SK-N-SH (cell line): Measurements from ENCODE around the gene CERS6. TPM values are rescaled to one million over a fixed set of nuclear protein-coding genes. Genes with fewer than 3 reads are reported as not detected.
"Not testable (repeated sequence)": the region's sequence is repeated elsewhere in the genome, so short reads cannot be mapped to it uniquely, and the experiment has no call there.

Experiments
- CTCF ChIA-PET: fragments of 300-600, 350-600 bp; formaldehyde crosslinking; extraction: SDS; loops from one replicate; lab custom pipeline; 2021; lab: Yijun Ruan, JAX
- POLR2A ChIA-PET: fragments of 350-600 bp; sonication (Branson Sonifier 250); formaldehyde crosslinking; extraction: SDS; loops from one replicate; lab custom pipeline; 2020; ENCODE audit warnings: antibody characterized with exemption, inconsistent platforms; lab: Yijun Ruan, JAX
- DNase-seq: peaks from one replicate; pipeline ENCODE4 v3.0.0; 2012
- H2AFZ ChIP-seq: fragments of 200-600 bp; sonication (generic); 2 replicates; pipeline ENCODE4 v1.8.1; 2016; ENCODE audit warnings: antibody characterized with exemption, mild to moderate bottlenecking, low read depth
- H3F3A ChIP-seq: fragments of 200-600 bp; sonication (generic); replicated peaks from 2 replicates; pipeline ENCODE3; 2016; ENCODE audit warnings: antibody characterized with exemption, mild to moderate bottlenecking; ENCODE audit not compliant: insufficient read depth
- H3K27ac ChIP-seq, 2 experiments: fragments of 200-500 bp in 1 of 2; fragments of 200-600 bp in 1 of 2; sonication (Bioruptor generic) in 1 of 2; sonication (generic), shearing (Covaris generic) in 1 of 2; 2 replicates each; pipeline versions ENCODE4 v1.5.1 to v1.6.1; 2014 to 2016; ENCODE audit warnings: low read depth in 2 of 2, inconsistent platforms in 1 of 2, low read length in 1 of 2, mild to moderate bottlenecking in 1 of 2, mixed read lengths in 1 of 2
- H3K27me3 ChIP-seq: fragments of 200-600 bp; sonication (generic), shearing (Covaris generic); 2 replicates; pipeline ENCODE4 v1.6.1; 2016; ENCODE audit warnings: mixed run types; ENCODE audit not compliant: insufficient read depth
- H3K36me3 ChIP-seq, 2 experiments: fragments of 200-500 bp in 1 of 2; fragments of 200-600 bp in 1 of 2; sonication (Bioruptor generic) in 1 of 2; sonication (generic) in 1 of 2; replicated peaks in 1 of 2; 2 replicates each; pipeline versions ENCODE3 to v1.5.1; 2014 to 2016; ENCODE audit warnings: low read length in 1 of 2, mild to moderate bottlenecking in 1 of 2; ENCODE audit not compliant: insufficient read depth in 2 of 2, control insufficient read depth in 1 of 2
- H3K4me1 ChIP-seq, 2 experiments: fragments of 200-500 bp in 1 of 2; fragments of 200-600 bp in 1 of 2; sonication (Bioruptor generic) in 1 of 2; sonication (generic), shearing (Covaris generic) in 1 of 2; 2 replicates each; pipeline versions ENCODE4 v1.5.1 to v1.6.1; 2014 to 2016; ENCODE audit warnings: low read depth in 1 of 2, low read length in 1 of 2, mixed run types in 1 of 2; ENCODE audit not compliant: insufficient read depth in 2 of 2, control insufficient read depth in 1 of 2
- H3K4me2 ChIP-seq: fragments of 200-600 bp; sonication (generic), shearing (Covaris generic); 2 replicates; pipeline ENCODE4 v1.6.1; 2017; ENCODE audit warnings: mixed run types
- H3K4me3 ChIP-seq, 2 experiments: fragments of 200-500 bp in 1 of 2; fragments of 200-600 bp in 1 of 2; sonication (Bioruptor generic) in 1 of 2; sonication (generic), shearing (Covaris generic) in 1 of 2; 2 replicates each; pipeline versions ENCODE4 v1.5.1 to v1.8.1; 2014 to 2016; ENCODE audit warnings: low read depth in 2 of 2, inconsistent platforms in 1 of 2, low read length in 1 of 2, mild to moderate bottlenecking in 1 of 2, mixed read lengths in 1 of 2, moderate library complexity in 1 of 2
- H3K79me2 ChIP-seq: fragments of 200-600 bp; sonication (generic); 2 replicates; pipeline ENCODE4 v1.8.1; 2017; ENCODE audit warnings: mild to moderate bottlenecking; ENCODE audit not compliant: insufficient read depth
- H3K9ac ChIP-seq: fragments of 200-600 bp; sonication (generic); 2 replicates; pipeline ENCODE4 v1.6.1; 2017; ENCODE audit warnings: mixed run types
- H3K9me2 ChIP-seq: fragments of 200-600 bp; sonication (generic); 2 replicates; pipeline ENCODE4 v1.6.1; 2017; ENCODE audit warnings: mixed run types
- H3K9me3 ChIP-seq: fragments of 200-600 bp; sonication (generic); 2 replicates; pipeline ENCODE4 v1.6.1; 2017; ENCODE audit warnings: mixed run types, mild to moderate bottlenecking, moderate library complexity
- H4K20me1 ChIP-seq: fragments of 200-600 bp; sonication (generic); 2 replicates; pipeline ENCODE4 v1.6.1; 2017; ENCODE audit warnings: mild to moderate bottlenecking, mixed run types; ENCODE audit not compliant: insufficient read depth
- ELF1 ChIP-seq: IDR thresholded peaks from 2 replicates; pipeline ENCODE4 v1.4.0; 2012
- EP300 ChIP-seq, 2 experiments: IDR thresholded peaks; 2 replicates each; pipeline versions ENCODE4 v1.4.0 to v1.6.1; 2012; ENCODE audit warnings: borderline replicate concordance in 1 of 2, low read depth in 1 of 2, low read length in 1 of 2
- MXI1 ChIP-seq: IDR thresholded peaks from 2 replicates; pipeline ENCODE4 v1.6.1; 2012; ENCODE audit warnings: mild to moderate bottlenecking, low read depth, low read length, improper control_type of control experiment
- POLR2AphosphoS5 ChIP-seq: IDR thresholded peaks from 2 replicates; pipeline ENCODE4 v1.6.1; 2012; ENCODE audit warnings: low read depth, low read length
- RCOR1 ChIP-seq: fragments of 150-350 bp; IDR thresholded peaks from 2 replicates; pipeline ENCODE4 v1.6.1; 2017; ENCODE audit warnings: antibody characterized with exemption, low read length
- TCF12 ChIP-seq: IDR thresholded peaks from 2 replicates; pipeline ENCODE4 v1.4.0; 2012
- TEAD4 ChIP-seq: IDR thresholded peaks from 2 replicates; pipeline ENCODE4 v1.4.0; 2012; ENCODE audit warnings: mild to moderate bottlenecking, borderline replicate concordance; ENCODE audit not compliant: insufficient read depth
- WGBS: methylation state at CpG from one replicate; pipeline ENCODE4 v1.1.6; 2017; ENCODE audit warnings: low lambda C conversion rate; 5-methylcytosine and 5-hydroxymethylcytosine counted together
- polyA plus RNA-seq, 3 experiments: library from polyadenylated mRNA; depleted of rRNA; stranded (reverse); fragments of >200 nt; gene quantifications; 2 replicates each; pipeline ENCODE4 v1.2.3, GENCODE V29; 2012
- TF ChIP-seq, protein P1 (sequence below): IDR thresholded peaks from 2 replicates; pipeline ENCODE4 v1.4.0; 2012; ENCODE audit warnings: low read depth, borderline replicate concordance
- TF ChIP-seq, protein P2 (sequence below): IDR thresholded peaks from 2 replicates; pipeline ENCODE4 v1.4.0; 2012; ENCODE audit warnings: low read depth, borderline replicate concordance
- TF ChIP-seq, protein P3 (sequence below): IDR thresholded peaks from 2 replicates; pipeline ENCODE4 v1.4.0; 2012; ENCODE audit warnings: low read depth
- TF ChIP-seq, protein P4 (sequence below): fragments of 150-350 bp; IDR thresholded peaks from 2 replicates; pipeline ENCODE4 v1.6.1; 2016; ENCODE audit warnings: mild to moderate bottlenecking, low read depth, low read length
- TF ChIP-seq, protein P5 (sequence below): IDR thresholded peaks from 2 replicates; pipeline ENCODE4 v1.6.1; 2012; ENCODE audit warnings: mild to moderate bottlenecking, low read depth, low read length, moderate library complexity

CERS6 gene
- polyA plus RNA-seq, 1 of the 3 experiments (the other 2 are of a cell fraction) = 1.8 TPM

DNA sequence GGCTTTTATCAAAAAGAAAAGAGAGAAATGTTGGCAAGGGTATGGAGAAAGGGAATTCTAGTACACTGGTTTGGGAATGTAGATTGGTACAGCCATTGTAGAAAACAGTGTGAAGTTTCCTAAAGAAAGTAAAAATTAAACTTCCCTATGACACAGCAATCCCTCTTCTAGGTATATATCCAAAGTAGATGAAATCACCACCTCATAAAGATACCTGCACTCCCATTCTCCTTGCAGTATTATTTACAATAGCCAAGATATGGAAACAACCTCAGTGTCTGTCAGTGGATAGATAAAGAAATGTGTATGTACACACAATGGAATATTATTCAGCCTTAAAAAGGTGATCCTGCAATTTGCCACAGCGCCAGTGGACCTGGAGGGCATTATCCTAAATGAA is 199.1 kb downstream of the CERS6 start:
- H3K27me3 ChIP-seq = no peaks in the 10 kb centered on the region
- CTCF ChIA-PET = interaction anchor here (0.8 kb wide), 1 partner anchor 30 kb away, joined by 3 read pairs; no protein-coding TSS in a partner anchor
- POLR2A ChIA-PET = no interaction called here

DNA sequence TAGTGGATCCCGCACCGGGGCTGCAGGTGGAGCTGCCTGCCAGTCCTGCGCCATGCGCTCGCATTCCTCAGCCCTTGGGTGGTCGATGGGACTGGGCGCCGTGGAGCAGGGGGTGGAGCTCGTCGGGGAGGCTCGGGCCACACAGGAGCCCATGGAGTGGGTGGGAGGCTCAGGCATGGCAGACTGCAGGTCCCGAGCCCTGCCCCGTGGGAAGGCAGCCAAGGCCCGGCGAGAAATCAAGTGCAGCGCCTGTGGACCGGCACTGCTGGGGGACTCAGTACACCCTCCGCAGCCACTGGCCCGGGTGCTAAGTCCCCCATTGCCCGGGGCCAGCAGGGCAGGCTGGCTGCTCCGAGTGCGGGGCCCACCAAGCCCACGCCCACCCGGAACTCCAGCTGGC is 201.3 kb downstream of the CERS6 start:
- H3K4me2 ChIP-seq, H3K79me2 ChIP-seq, H4K20me1 ChIP-seq, H3K27me3 ChIP-seq, DNase-seq, H3K36me3 ChIP-seq, H3K4me3 ChIP-seq, H3K9me3 ChIP-seq, H3K27ac ChIP-seq, H3F3A ChIP-seq, H3K9ac ChIP-seq, POLR2A ChIA-PET, H3K9me2 ChIP-seq, H2AFZ ChIP-seq: not testable (repeated sequence)
- WGBS = no CpG with 5 or more reads among the region's 24 CpGs
- CTCF ChIA-PET = interaction anchor here (1.1 kb wide), 1 partner anchor 38 kb away, joined by 3 read pairs; no protein-coding TSS in a partner anchor
- H3K4me1 ChIP-seq = peaks cover 6 to 10% of the 10 kb centered on the region in 2 experiments; a peak in 3 of 4 replicates

More for the DNA sequence above, 199.1 kb downstream of the CERS6 start:
- no peaks in the 10 kb centered on the region for H3K36me3 ChIP-seq
- H2AFZ ChIP-seq = no peak overlapping the region
- H3K79me2 ChIP-seq = no peaks in the 10 kb centered on the region
- TF ChIP-seq, protein P1, sequence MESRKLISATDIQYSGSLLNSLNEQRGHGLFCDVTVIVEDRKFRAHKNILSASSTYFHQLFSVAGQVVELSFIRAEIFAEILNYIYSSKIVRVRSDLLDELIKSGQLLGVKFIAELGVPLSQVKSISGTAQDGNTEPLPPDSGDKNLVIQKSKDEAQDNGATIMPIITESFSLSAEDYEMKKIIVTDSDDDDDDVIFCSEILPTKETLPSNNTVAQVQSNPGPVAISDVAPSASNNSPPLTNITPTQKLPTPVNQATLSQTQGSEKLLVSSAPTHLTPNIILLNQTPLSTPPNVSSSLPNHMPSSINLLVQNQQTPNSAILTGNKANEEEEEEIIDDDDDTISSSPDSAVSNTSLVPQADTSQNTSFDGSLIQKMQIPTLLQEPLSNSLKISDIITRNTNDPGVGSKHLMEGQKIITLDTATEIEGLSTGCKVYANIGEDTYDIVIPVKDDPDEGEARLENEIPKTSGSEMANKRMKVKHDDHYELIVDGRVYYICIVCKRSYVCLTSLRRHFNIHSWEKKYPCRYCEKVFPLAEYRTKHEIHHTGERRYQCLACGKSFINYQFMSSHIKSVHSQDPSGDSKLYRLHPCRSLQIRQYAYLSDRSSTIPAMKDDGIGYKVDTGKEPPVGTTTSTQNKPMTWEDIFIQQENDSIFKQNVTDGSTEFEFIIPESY = no peak
- TF ChIP-seq, protein P2, sequence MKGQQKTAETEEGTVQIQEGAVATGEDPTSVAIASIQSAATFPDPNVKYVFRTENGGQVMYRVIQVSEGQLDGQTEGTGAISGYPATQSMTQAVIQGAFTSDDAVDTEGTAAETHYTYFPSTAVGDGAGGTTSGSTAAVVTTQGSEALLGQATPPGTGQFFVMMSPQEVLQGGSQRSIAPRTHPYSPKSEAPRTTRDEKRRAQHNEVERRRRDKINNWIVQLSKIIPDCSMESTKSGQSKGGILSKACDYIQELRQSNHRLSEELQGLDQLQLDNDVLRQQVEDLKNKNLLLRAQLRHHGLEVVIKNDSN = no peak
- TF ChIP-seq RCOR1 (no peak), EP300 (IDR thresholded peaks at IDR 0.05; ENCODE audit: borderline replicate concordance in 1 of 2, low read depth in 1 of 2, low read length in 1 of 2) (no peak), POLR2AphosphoS5 (no peak), ELF1 (no peak), TEAD4 (no peak), MXI1 (no peak), TCF12 (no peak)
- TF ChIP-seq, protein P3, sequence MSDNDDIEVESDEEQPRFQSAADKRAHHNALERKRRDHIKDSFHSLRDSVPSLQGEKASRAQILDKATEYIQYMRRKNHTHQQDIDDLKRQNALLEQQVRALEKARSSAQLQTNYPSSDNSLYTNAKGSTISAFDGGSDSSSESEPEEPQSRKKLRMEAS = no peak
- TF ChIP-seq, protein P4, sequence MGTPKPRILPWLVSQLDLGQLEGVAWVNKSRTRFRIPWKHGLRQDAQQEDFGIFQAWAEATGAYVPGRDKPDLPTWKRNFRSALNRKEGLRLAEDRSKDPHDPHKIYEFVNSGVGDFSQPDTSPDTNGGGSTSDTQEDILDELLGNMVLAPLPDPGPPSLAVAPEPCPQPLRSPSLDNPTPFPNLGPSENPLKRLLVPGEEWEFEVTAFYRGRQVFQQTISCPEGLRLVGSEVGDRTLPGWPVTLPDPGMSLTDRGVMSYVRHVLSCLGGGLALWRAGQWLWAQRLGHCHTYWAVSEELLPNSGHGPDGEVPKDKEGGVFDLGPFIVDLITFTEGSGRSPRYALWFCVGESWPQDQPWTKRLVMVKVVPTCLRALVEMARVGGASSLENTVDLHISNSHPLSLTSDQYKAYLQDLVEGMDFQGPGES = no peak
- TF ChIP-seq, protein P5, sequence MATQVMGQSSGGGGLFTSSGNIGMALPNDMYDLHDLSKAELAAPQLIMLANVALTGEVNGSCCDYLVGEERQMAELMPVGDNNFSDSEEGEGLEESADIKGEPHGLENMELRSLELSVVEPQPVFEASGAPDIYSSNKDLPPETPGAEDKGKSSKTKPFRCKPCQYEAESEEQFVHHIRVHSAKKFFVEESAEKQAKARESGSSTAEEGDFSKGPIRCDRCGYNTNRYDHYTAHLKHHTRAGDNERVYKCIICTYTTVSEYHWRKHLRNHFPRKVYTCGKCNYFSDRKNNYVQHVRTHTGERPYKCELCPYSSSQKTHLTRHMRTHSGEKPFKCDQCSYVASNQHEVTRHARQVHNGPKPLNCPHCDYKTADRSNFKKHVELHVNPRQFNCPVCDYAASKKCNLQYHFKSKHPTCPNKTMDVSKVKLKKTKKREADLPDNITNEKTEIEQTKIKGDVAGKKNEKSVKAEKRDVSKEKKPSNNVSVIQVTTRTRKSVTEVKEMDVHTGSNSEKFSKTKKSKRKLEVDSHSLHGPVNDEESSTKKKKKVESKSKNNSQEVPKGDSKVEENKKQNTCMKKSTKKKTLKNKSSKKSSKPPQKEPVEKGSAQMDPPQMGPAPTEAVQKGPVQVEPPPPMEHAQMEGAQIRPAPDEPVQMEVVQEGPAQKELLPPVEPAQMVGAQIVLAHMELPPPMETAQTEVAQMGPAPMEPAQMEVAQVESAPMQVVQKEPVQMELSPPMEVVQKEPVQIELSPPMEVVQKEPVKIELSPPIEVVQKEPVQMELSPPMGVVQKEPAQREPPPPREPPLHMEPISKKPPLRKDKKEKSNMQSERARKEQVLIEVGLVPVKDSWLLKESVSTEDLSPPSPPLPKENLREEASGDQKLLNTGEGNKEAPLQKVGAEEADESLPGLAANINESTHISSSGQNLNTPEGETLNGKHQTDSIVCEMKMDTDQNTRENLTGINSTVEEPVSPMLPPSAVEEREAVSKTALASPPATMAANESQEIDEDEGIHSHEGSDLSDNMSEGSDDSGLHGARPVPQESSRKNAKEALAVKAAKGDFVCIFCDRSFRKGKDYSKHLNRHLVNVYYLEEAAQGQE = no peak
- no peaks in the 10 kb centered on the region for H3K9me3 ChIP-seq
- DNase-seq = no peak
- no peak overlapping the region for H3K4me2 ChIP-seq
- no peaks in the 10 kb centered on the region for H4K20me1 ChIP-seq
- 74% methylated on average over 1 of the region's 1 CpG for WGBS
- peaks cover 0 to 14% of the 10 kb centered on the region in 2 experiments; a peak in 2 of 4 replicates for H3K4me1 ChIP-seq
- H3K27ac ChIP-seq = no peak overlapping the region
- no peaks in the 10 kb centered on the region for H3F3A ChIP-seq
- no peaks in the 10 kb centered on the region for H3K9me2 ChIP-seq
- H3K9ac ChIP-seq = no peak overlapping the region
- H3K4me3 ChIP-seq = no peak overlapping the region
